ENCODE data around the gene FAM120AOS.

FAM120AOS gene

DNA sequence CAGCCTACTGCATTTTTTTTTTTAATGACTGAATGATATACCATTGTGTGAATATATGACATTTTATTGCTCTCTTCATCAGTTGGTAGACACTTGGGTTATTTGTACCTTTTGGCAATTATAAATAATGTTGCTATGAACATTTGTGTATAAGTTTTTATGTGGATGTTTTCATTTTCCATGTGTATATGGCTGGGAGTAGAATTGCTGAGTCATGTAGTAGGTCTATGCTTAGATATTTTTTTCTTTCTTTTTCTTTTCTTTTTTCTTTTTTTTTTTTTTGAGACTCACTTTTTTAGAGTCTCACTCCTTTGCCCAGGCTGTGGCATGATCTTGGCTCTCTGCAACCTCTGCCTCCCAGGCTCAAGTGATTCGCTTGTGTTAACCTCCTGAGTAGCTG is 32.9 kb upstream of the FAM120AOS start:
- H3K27ac ChIP-seq (ENCODE audit: low read length): no peak overlapping the region

DNA sequence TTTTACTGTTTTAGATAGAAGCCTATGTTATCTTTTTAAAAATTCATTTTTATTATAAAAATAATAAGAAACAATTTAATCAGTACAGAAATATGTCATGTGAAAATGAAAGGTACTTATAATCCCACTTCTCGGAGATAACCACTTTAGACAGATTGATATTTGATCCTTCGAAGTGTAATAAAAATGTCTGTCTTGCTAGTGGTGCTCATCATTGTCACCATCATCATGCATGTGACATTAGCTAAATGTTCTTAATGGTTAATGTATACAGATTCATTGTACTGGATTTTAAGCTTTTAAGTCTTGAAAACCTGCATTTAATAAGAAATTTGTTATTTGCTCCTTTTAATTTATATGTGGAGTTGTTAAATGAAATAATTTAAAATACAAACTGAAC is 30.1 kb upstream of the FAM120AOS start:
- H3K27ac ChIP-seq (ENCODE audit: low read length): no peak overlapping the region
- H3K4me1 ChIP-seq (ENCODE audit: low read length): no peaks in the 10 kb centered on the region
- H3K79me2 ChIP-seq (ENCODE audit: low read length): peaks cover 55% of the 10 kb centered on the region
- H3K9me3 ChIP-seq (ENCODE audit: insufficient read depth, low read length): no peaks in the 10 kb centered on the region
- H3K4me2 ChIP-seq (ENCODE audit: low read length): no peak overlapping the region
- H3K27me3 ChIP-seq (ENCODE audit: low read depth, low read length): no peaks in the 10 kb centered on the region
- no peak for TF ChIP-seq EZH2phosphoT487 (IDR thresholded peaks at IDR 0.05; ENCODE audit: low read depth)
- TF ChIP-seq, protein P1, sequence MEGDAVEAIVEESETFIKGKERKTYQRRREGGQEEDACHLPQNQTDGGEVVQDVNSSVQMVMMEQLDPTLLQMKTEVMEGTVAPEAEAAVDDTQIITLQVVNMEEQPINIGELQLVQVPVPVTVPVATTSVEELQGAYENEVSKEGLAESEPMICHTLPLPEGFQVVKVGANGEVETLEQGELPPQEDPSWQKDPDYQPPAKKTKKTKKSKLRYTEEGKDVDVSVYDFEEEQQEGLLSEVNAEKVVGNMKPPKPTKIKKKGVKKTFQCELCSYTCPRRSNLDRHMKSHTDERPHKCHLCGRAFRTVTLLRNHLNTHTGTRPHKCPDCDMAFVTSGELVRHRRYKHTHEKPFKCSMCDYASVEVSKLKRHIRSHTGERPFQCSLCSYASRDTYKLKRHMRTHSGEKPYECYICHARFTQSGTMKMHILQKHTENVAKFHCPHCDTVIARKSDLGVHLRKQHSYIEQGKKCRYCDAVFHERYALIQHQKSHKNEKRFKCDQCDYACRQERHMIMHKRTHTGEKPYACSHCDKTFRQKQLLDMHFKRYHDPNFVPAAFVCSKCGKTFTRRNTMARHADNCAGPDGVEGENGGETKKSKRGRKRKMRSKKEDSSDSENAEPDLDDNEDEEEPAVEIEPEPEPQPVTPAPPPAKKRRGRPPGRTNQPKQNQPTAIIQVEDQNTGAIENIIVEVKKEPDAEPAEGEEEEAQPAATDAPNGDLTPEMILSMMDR (IDR thresholded peaks at IDR 0.05; ENCODE audit: low read depth, low read length): no peak
- H3K4me3 ChIP-seq (ENCODE audit: low read length): no peak overlapping the region
- H3K9ac ChIP-seq (ENCODE audit: low read length): no peak overlapping the region
- peaks cover 26% of the 10 kb centered on the region for H3K36me3 ChIP-seq (replicated peaks; ENCODE audit: low read depth, low read length)
- H4K20me1 ChIP-seq (ENCODE audit: insufficient read depth, low read length): peaks cover 12% of the 10 kb centered on the region
- H2AFZ ChIP-seq (ENCODE audit: low read depth, low read length): no peak overlapping the region

More for the DNA sequence above, 32.9 kb upstream of the FAM120AOS start:
- Histone ChIP-seq H2AFZ (ENCODE audit: low read depth, low read length) (no peak overlapping the region), H3K9ac (ENCODE audit: low read length) (no peak overlapping the region), H3K9me3 (ENCODE audit: insufficient read depth, low read length) (no peaks in the 10 kb centered on the region), H3K4me2 (ENCODE audit: low read length) (no peak overlapping the region), H4K20me1 (ENCODE audit: insufficient read depth, low read length) (peaks cover 29% of the 10 kb centered on the region), H3K79me2 (ENCODE audit: low read length) (peaks cover 60% of the 10 kb centered on the region), H3K27me3 (ENCODE audit: low read depth, low read length) (no peaks in the 10 kb centered on the region), H3K36me3 (replicated peaks; ENCODE audit: low read depth, low read length) (peaks cover 32% of the 10 kb centered on the region), H3K4me1 (ENCODE audit: low read length) (peaks cover 15% of the 10 kb centered on the region), H3K4me3 (ENCODE audit: low read length) (no peak overlapping the region)
- TF ChIP-seq, protein P1 (IDR thresholded peaks at IDR 0.05; ENCODE audit: low read depth, low read length): no peak
- TF ChIP-seq EZH2phosphoT487 (IDR thresholded peaks at IDR 0.05; ENCODE audit: low read depth): no peak

DNA sequence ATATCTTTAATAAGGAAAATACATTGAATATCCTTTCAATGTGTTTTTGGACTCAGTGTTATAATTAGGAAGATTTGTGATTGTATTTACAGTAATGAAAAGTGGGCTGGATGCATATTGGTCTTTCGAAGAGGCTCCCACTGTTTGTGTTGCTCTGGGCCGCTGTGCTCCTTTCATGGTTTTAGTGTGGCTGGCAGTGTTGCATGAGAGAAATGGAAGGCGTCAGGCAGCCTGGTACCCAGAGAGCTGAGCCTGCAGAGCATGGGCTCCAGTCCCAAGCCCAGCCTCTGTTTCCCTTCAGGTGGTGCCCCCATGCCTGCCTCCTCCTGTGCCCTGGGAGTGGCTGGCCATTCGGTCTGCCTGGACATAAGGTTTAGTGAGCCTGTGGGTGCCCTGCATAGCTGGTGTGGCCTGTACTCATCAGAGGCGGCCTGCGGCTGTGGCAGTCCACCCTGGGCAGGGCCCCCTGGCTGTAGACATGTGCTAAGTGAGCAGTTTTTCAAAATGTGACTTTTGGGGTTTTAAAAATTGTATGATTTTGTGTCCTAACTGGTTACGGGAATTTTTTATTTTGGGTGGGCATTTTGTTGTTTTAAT is 27.4 kb upstream of the FAM120AOS start:
- Histone ChIP-seq H3K27me3 (ENCODE audit: low read depth, low read length) (no peaks in the 10 kb centered on the region), H3K4me3 (ENCODE audit: low read length) (no peak overlapping the region), H3K9ac (ENCODE audit: low read length) (no peak overlapping the region), H3K9me3 (ENCODE audit: insufficient read depth, low read length) (no peaks in the 10 kb centered on the region), H2AFZ (ENCODE audit: low read depth, low read length) (no peak overlapping the region), H3K36me3 (replicated peaks; ENCODE audit: low read depth, low read length) (peaks cover 29% of the 10 kb centered on the region), H4K20me1 (ENCODE audit: insufficient read depth, low read length) (peaks cover 11% of the 10 kb centered on the region), H3K27ac (ENCODE audit: low read length) (no peak overlapping the region), H3K4me2 (ENCODE audit: low read length) (no peak overlapping the region), H3K4me1 (ENCODE audit: low read length) (no peaks in the 10 kb centered on the region; the same call in 1 of the 2 replicates), H3K79me2 (ENCODE audit: low read length) (peaks cover 58% of the 10 kb centered on the region)
- TF ChIP-seq EZH2phosphoT487 (IDR thresholded peaks at IDR 0.05; ENCODE audit: low read depth): no peak
- TF ChIP-seq, protein P1 (IDR thresholded peaks at IDR 0.05; ENCODE audit: low read depth, low read length): no peak

DNA sequence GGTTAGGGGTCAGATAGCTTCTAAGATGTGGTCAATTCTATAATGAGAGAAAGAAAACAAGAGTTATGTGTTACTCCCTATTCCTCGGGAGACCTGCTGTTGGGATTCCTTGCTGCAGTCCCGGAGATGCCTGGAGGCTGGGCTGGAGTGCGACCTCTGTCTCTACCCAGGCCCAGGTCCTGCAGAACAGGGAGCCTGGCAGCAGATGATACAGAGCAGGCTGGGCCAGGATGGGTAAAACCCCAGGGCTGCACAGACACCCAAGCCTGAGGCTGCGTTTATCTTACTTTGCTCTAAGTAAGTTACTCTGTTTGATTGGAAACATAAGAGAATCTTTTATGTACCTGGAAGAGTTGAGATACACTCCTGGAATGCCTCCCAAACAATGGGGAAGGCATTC is 26.9 kb upstream of the FAM120AOS start:
- H3K4me3 ChIP-seq (ENCODE audit: low read length): no peak overlapping the region
- no peaks in the 10 kb centered on the region for H3K27me3 ChIP-seq (ENCODE audit: low read depth, low read length)
- H2AFZ ChIP-seq (ENCODE audit: low read depth, low read length): no peak overlapping the region
- H3K9ac ChIP-seq (ENCODE audit: low read length): no peak overlapping the region
- H3K79me2 ChIP-seq (ENCODE audit: low read length): peaks cover 58% of the 10 kb centered on the region
- TF ChIP-seq, protein P1 (IDR thresholded peaks at IDR 0.05; ENCODE audit: low read depth, low read length): no peak
- TF ChIP-seq EZH2phosphoT487 (IDR thresholded peaks at IDR 0.05; ENCODE audit: low read depth): no peak
- H3K9me3 ChIP-seq (ENCODE audit: insufficient read depth, low read length): no peaks in the 10 kb centered on the region
- H3K4me1 ChIP-seq (ENCODE audit: low read length): peaks cover 3% of the 10 kb centered on the region; the same call in 1 of the 2 replicates
- peaks cover 30% of the 10 kb centered on the region for H3K36me3 ChIP-seq (replicated peaks; ENCODE audit: low read depth, low read length)
- H3K27ac ChIP-seq (ENCODE audit: low read length): no peak overlapping the region
- H3K4me2 ChIP-seq (ENCODE audit: low read length): no peak overlapping the region
- H4K20me1 ChIP-seq (ENCODE audit: insufficient read depth, low read length): peaks cover 17% of the 10 kb centered on the region

All from OCI-LY3 (cell line).